ENCODE measurements around the gene B3GNT7. TPM values are rescaled to one million over a fixed set of nuclear protein-coding genes. Genes with fewer than 3 reads are reported as not detected.
A peak's percentile ranks its signal among the peaks of the same experiment; 100 is the strongest.

Gene B3GNT7
- total and polyA plus RNA-seq, 2 of the 4 experiments (the other 2 are of a cell fraction), result under 0.01 to 0.03 TPM

- Histone ChIP-seq H3K56ac (ENCODE audit: extremely low read depth, insufficient read depth, low read length) (no peak overlapping the region), H3K27me3 (ENCODE audit: control insufficient read depth, insufficient read depth, low read length) (no peaks in the 10 kb centered on the region), H2BK20ac (ENCODE audit: low read depth, low read length) (no peak overlapping the region), H3K9me3 (ENCODE audit: control insufficient read depth, insufficient read depth, low read length) (no peaks in the 10 kb centered on the region), H3K9ac (ENCODE audit: low read depth, low read length) (no peak overlapping the region), H2AK9ac (replicated peaks; ENCODE audit: low read depth, low read length, poor library complexity) (peak overlapping the region; percentile 3), H4K91ac (ENCODE audit: insufficient read depth, low read depth, low read length) (no peak overlapping the region), H3K79me1 (ENCODE audit: low read depth in 1 of 2, low read length in 2 of 2) (no peaks in the 10 kb centered on the region), H3K14ac (replicated peaks; ENCODE audit: low read depth, low read length) (no peak overlapping the region), H2AFZ (replicated peaks; ENCODE audit: low read length, poor library complexity) (no peak overlapping the region), H4K5ac (ENCODE audit: low read depth, low read length) (no peak overlapping the region), H2BK120ac (ENCODE audit: low read depth, low read length) (no peak overlapping the region), H2BK15ac (ENCODE audit: low read depth, low read length) (no peak overlapping the region), H3K4me2 (ENCODE audit: low read depth, low read length) (no peak overlapping the region), H3K4me1 (ENCODE audit: control insufficient read depth, insufficient read depth, low read length) (peaks cover 11% of the 10 kb centered on the region), H3K4me3 (ENCODE audit: insufficient read depth, low read depth, low read length) (no peak overlapping the region), H3K36me3 (ENCODE audit: control insufficient read depth, insufficient read depth, low read length) (peaks cover 7% of the 10 kb centered on the region; the same call in 1 of the 2 replicates), H4K20me1 (ENCODE audit: insufficient read depth, low read length) (no peaks in the 10 kb centered on the region), H2BK5ac (ENCODE audit: low read depth, low read length, poor library complexity, severe bottlenecking) (no peak overlapping the region), H3K23ac (ENCODE audit: low read depth, low read length) (no peak overlapping the region), H2AK5ac (ENCODE audit: low read depth, low read length) (no peak overlapping the region), H3K4ac (ENCODE audit: low read depth, low read length) (no peak overlapping the region), H3K18ac (ENCODE audit: low read depth, low read length) (no peak overlapping the region), H4K8ac (ENCODE audit: low read depth in 2 of 2, low read length in 2 of 2) (no peak overlapping the region), H3K27ac (ENCODE audit: insufficient read depth, low read length) (no peak overlapping the region), H3K9me1 (ENCODE audit: insufficient read depth, low read length) (peaks cover 5% of the 10 kb centered on the region; the same call in 1 of the 2 replicates)
- dilution Hi-C loops (cut with HindIII; ENCODE audit: low sequenced_read_pairs, unreplicated experiment) (no loop called here), in situ Hi-C loops (cut with MboI; ENCODE audit: low sequenced_read_pairs) (no loop called here), intact Hi-C loops (cut with micrococcal nuclease) (no loop called here)
- CTCF ChIA-PET, result no interaction called here
- ATAC-seq (ENCODE audit: low read depth) (no peak), DNase-seq (no peak)
- WGBS, 2 experiments (ENCODE audit: extremely low coverage in 2 of 2, insufficient read length in 1 of 2), result 83% methylated on average over 5 of the region's 12 CpGs; no CpG with 5 or more reads in 1 of the 2 experiments
- BruUV-seq (replicated peaks), result no TSS peak
- TF ChIP-seq CTCF (conservative IDR thresholded peaks at IDR 0.05; ENCODE audit: low read depth, low read length), result no peak
- POLR2A ChIA-PET (ENCODE audit: unreplicated experiment), result no interaction called here
Measured at GRCh38 chr2:231361701-231362554, 33.6 kb upstream of the B3GNT7 start.

Data from IMR-90 (cell line).